Activated CD4-positive, alpha-beta T cell treated with anti-CD3 and anti-CD28 coated beads, Interleukin-2, amount 10 ng/mL, durations not matched to agents 7 days and 5 days (primary cell): Measurements from ENCODE around the gene LEP. TPM values are rescaled to one million over a fixed set of nuclear protein-coding genes. Genes with fewer than 3 reads are reported as not detected.

Experiments used
- CTCF ChIA-PET: fragments of 350-600 bp; sonication (Branson Sonifier 250); formaldehyde crosslinking; loops from one replicate; lab custom pipeline; 2021; ENCODE audit warnings: antibody characterized with exemption; lab: Charles Lee
- POLR2A ChIA-PET: fragments of 350-600 bp; sonication (Branson Sonifier 250); formaldehyde crosslinking; loops from one replicate; lab custom pipeline; 2021; ENCODE audit warnings: antibody characterized with exemption; lab: Charles Lee
- DNase-seq: peaks from one replicate; pipeline ENCODE4 v3.0.0-alpha.2; 2020
- H3K27ac Mint-ChIP-seq: one replicate; pipeline ENCODE4 v1.8.0; 2021; ENCODE audit warnings: mild to moderate bottlenecking, moderate library complexity, mixed read lengths
- H3K27me3 Mint-ChIP-seq: one replicate; pipeline ENCODE4 v1.8.0; 2021; ENCODE audit warnings: mixed read lengths
- H3K36me3 Mint-ChIP-seq: one replicate; pipeline ENCODE4 v1.8.0; 2021; ENCODE audit warnings: low read depth, mixed read lengths
- H3K4me1 Mint-ChIP-seq: one replicate; pipeline ENCODE4 v1.8.0; 2021; ENCODE audit warnings: mixed read lengths
- H3K4me3 Mint-ChIP-seq: one replicate; pipeline ENCODE4 v1.8.0; 2021; ENCODE audit warnings: mild to moderate bottlenecking, moderate library complexity, mixed read lengths
- H3K9me3 Mint-ChIP-seq: one replicate; pipeline ENCODE4 v1.8.0; 2021; ENCODE audit warnings: mixed read lengths
- total RNA-seq, 2 experiments: library from RNA; stranded (reverse); gene quantifications; one replicate each; pipeline ENCODE4 v1.2.3, GENCODE V29; 2021

Gene LEP
- total RNA-seq, 2 experiments from 2014 or later = not detected

- ChIA-PET POLR2A (no interaction called here), CTCF (interaction anchor here (0.6 kb wide), 1 partner anchor 118 kb away, joined by 4 read pairs; no protein-coding TSS in a partner anchor)
- H3K27ac Mint-ChIP-seq = no peak overlapping the region
- DNase-seq = no peak
- H3K27me3 Mint-ChIP-seq = peaks cover 40% of the 10 kb centered on the region
- no peak overlapping the region for H3K4me3 Mint-ChIP-seq
- H3K4me1 Mint-ChIP-seq = peaks cover 8% of the 10 kb centered on the region
- no peaks in the 10 kb centered on the region for H3K9me3 Mint-ChIP-seq
- no peaks in the 10 kb centered on the region for H3K36me3 Mint-ChIP-seq
Measured at GRCh38 chr7:128204455-128204854, 36.6 kb upstream of the LEP start.

GRCh38 chr7:128205068-128205467, 36.0 kb upstream of the LEP start:
- Mint-ChIP-seq H3K9me3 (no peaks in the 10 kb centered on the region), H3K4me1 (peaks cover 8% of the 10 kb centered on the region), H3K27ac (no peak overlapping the region), H3K4me3 (no peak overlapping the region), H3K27me3 (peaks cover 39% of the 10 kb centered on the region), H3K36me3 (no peaks in the 10 kb centered on the region)
- CTCF ChIA-PET = no interaction called here
- DNase-seq = no peak
- POLR2A ChIA-PET = no interaction called here

- H3K36me3 Mint-ChIP-seq = no peaks in the 10 kb centered on the region
- no peaks in the 10 kb centered on the region for H3K9me3 Mint-ChIP-seq
- no peak overlapping the region for H3K4me3 Mint-ChIP-seq
- POLR2A ChIA-PET = no interaction called here
- H3K4me1 Mint-ChIP-seq = peaks cover 6% of the 10 kb centered on the region
- no peak overlapping the region for H3K27ac Mint-ChIP-seq
- CTCF ChIA-PET = interaction anchor here (1.0 kb wide), 1 partner anchor 70 kb away, joined by 3 read pairs; no protein-coding TSS in a partner anchor
- H3K27me3 Mint-ChIP-seq = peaks cover 30% of the 10 kb centered on the region
- DNase-seq = no peak
Measured at GRCh38 chr7:128206017-128206746, 34.9 kb upstream of the LEP start.

GRCh38 chr7:128206747-128207500, 34.2 kb upstream of the LEP start:
- no peaks in the 10 kb centered on the region for H3K36me3 Mint-ChIP-seq
- POLR2A ChIA-PET = no interaction called here

GRCh38 chr7:128207609-128208008, 33.5 kb upstream of the LEP start:
- POLR2A ChIA-PET = no interaction called here
- H3K4me1 Mint-ChIP-seq = no peaks in the 10 kb centered on the region

More at GRCh38 chr7:128206747-128207500, 34.2 kb upstream of the LEP start:
- no peak overlapping the region for H3K27ac Mint-ChIP-seq
- peaks cover 1% of the 10 kb centered on the region for H3K4me1 Mint-ChIP-seq
- DNase-seq = no peak
- H3K27me3 Mint-ChIP-seq = peaks cover 24% of the 10 kb centered on the region
- H3K9me3 Mint-ChIP-seq = no peaks in the 10 kb centered on the region
- no peak overlapping the region for H3K4me3 Mint-ChIP-seq
- CTCF ChIA-PET = interaction anchor here (1.0 to 1.1 kb wide), 2 partner anchors 71 to 251 kb away, joined by 3 to 4 read pairs; no protein-coding TSS in a partner anchor

GRCh38 chr7:128209229-128210035, 31.6 kb upstream of the LEP start:
- Mint-ChIP-seq H3K27ac (no peak overlapping the region), H3K4me1 (no peaks in the 10 kb centered on the region), H3K27me3 (peaks cover 6% of the 10 kb centered on the region), H3K36me3 (no peaks in the 10 kb centered on the region), H3K9me3 (no peaks in the 10 kb centered on the region), H3K4me3 (no peak overlapping the region)
- POLR2A ChIA-PET = no interaction called here
- DNase-seq = peak; percentile 71
- CTCF ChIA-PET = interaction anchor here (0.6 to 3.7 kb wide), 20 partner anchors 9 to 505 kb away, joined by 3 to 33 read pairs (median 4); no protein-coding TSS in a partner anchor

More at GRCh38 chr7:128207609-128208008, 33.5 kb upstream of the LEP start:
- CTCF ChIA-PET = interaction anchor here (1.0 to 3.7 kb wide), 3 partner anchors 71 to 252 kb away, joined by 3 to 33 read pairs (median 4); no protein-coding TSS in a partner anchor
- H3K9me3 Mint-ChIP-seq = no peaks in the 10 kb centered on the region
- peaks cover 17% of the 10 kb centered on the region for H3K27me3 Mint-ChIP-seq
- H3K4me3 Mint-ChIP-seq = no peak overlapping the region
- H3K36me3 Mint-ChIP-seq = no peaks in the 10 kb centered on the region
- H3K27ac Mint-ChIP-seq = no peak overlapping the region
- no peak for DNase-seq

GRCh38 chr7:128210036-128210347, 31.1 kb upstream of the LEP start:
- H3K36me3 Mint-ChIP-seq = no peaks in the 10 kb centered on the region
- H3K27me3 Mint-ChIP-seq = peaks cover 3% of the 10 kb centered on the region
- H3K9me3 Mint-ChIP-seq = no peaks in the 10 kb centered on the region
- H3K4me3 Mint-ChIP-seq = no peak overlapping the region
- ChIA-PET POLR2A (no interaction called here), CTCF (interaction anchor here (0.7 to 3.7 kb wide), 17 partner anchors 8 to 506 kb away, joined by 3 to 33 read pairs (median 4); no protein-coding TSS in a partner anchor)
- H3K27ac Mint-ChIP-seq = no peak overlapping the region
- no peaks in the 10 kb centered on the region for H3K4me1 Mint-ChIP-seq
- no peak for DNase-seq

GRCh38 chr7:128210590-128211570, 30.2 kb upstream of the LEP start:
- POLR2A ChIA-PET = no interaction called here

GRCh38 chr7:128211626-128212025, 29.5 kb upstream of the LEP start:
- Mint-ChIP-seq H3K36me3 (no peaks in the 10 kb centered on the region), H3K27me3 (peaks cover 5% of the 10 kb centered on the region), H3K27ac (no peak overlapping the region), H3K9me3 (no peaks in the 10 kb centered on the region), H3K4me1 (no peaks in the 10 kb centered on the region), H3K4me3 (no peak overlapping the region)
- ChIA-PET POLR2A (no interaction called here), CTCF (interaction anchor here (0.6 to 1.2 kb wide), 2 partner anchors 8 to 73 kb away, joined by 3 read pairs; no protein-coding TSS in a partner anchor)
- no peak for DNase-seq

More at GRCh38 chr7:128210590-128211570, 30.2 kb upstream of the LEP start:
- Mint-ChIP-seq H3K27me3 (peaks cover 5% of the 10 kb centered on the region), H3K4me1 (no peaks in the 10 kb centered on the region), H3K4me3 (no peak overlapping the region), H3K9me3 (no peaks in the 10 kb centered on the region), H3K36me3 (no peaks in the 10 kb centered on the region), H3K27ac (no peak overlapping the region)
- no peak for DNase-seq
- CTCF ChIA-PET = interaction anchor here (1.5 to 3.7 kb wide), 4 partner anchors 26 to 504 kb away, joined by 3 to 33 read pairs (median 14); no protein-coding TSS in a partner anchor

- no peak for DNase-seq
- H3K4me3 Mint-ChIP-seq = no peak overlapping the region
- CTCF ChIA-PET = no interaction called here
- POLR2A ChIA-PET = no interaction called here
- no peaks in the 10 kb centered on the region for H3K9me3 Mint-ChIP-seq
- no peak overlapping the region for H3K27ac Mint-ChIP-seq
- peaks cover 5% of the 10 kb centered on the region for H3K27me3 Mint-ChIP-seq
- no peaks in the 10 kb centered on the region for H3K36me3 Mint-ChIP-seq
- H3K4me1 Mint-ChIP-seq = no peaks in the 10 kb centered on the region
Measured at GRCh38 chr7:128214463-128214862, 26.6 kb upstream of the LEP start.

- DNase-seq = no peak
- peaks cover 4% of the 10 kb centered on the region for H3K27me3 Mint-ChIP-seq
- ChIA-PET POLR2A (no interaction called here), CTCF (interaction anchor here (0.7 kb wide), 1 partner anchor 653 kb away, joined by 3 read pairs; no protein-coding TSS in a partner anchor)
- H3K4me1 Mint-ChIP-seq = no peaks in the 10 kb centered on the region
- H3K27ac Mint-ChIP-seq = no peak overlapping the region
- H3K4me3 Mint-ChIP-seq = no peak overlapping the region
- H3K9me3 Mint-ChIP-seq = no peaks in the 10 kb centered on the region
- H3K36me3 Mint-ChIP-seq = no peaks in the 10 kb centered on the region
Measured at GRCh38 chr7:128215281-128215680, 25.8 kb upstream of the LEP start.
